OCI-LY3 (cell line): ENCODE results near the gene BEST3.

Source experiments
- H2AFZ ChIP-seq: fragments of 200-600, 300-600 bp; shearing (Covaris generic); 2 replicates; pipeline ENCODE4 v1.6.0; 2014; ENCODE audit warnings: antibody characterized with exemption, low read depth, low read length
- H3K27ac ChIP-seq: fragments of 200-600, 300-600 bp; sonication (generic); 2 replicates; pipeline ENCODE4 v1.5.1; 2014; ENCODE audit warnings: mild to moderate bottlenecking, low read length, moderate library complexity, mixed read lengths
- H3K27me3 ChIP-seq: fragments of 200-600, 300-600 bp; sonication (generic); 2 replicates; pipeline ENCODE4 v1.6.1; 2014; ENCODE audit warnings: low read depth, low read length, mixed read lengths
- H3K36me3 ChIP-seq: fragments of 200-600, 300-600 bp; sonication (generic); replicated peaks from 2 replicates; pipeline ENCODE3; 2014; ENCODE audit warnings: low read depth, low read length, mixed read lengths
- H3K4me1 ChIP-seq: fragments of 300-600, 200-600 bp; sonication (generic); 2 replicates; pipeline ENCODE4 v1.6.1; 2014; ENCODE audit warnings: low read length, mixed read lengths
- H3K4me2 ChIP-seq: fragments of 200-600, 300-600 bp; sonication (generic); 2 replicates; pipeline ENCODE4 v1.6.1; 2014; ENCODE audit warnings: low read length, mixed read lengths
- H3K4me3 ChIP-seq: fragments of 300-600, 200-600 bp; sonication (generic); 2 replicates; pipeline ENCODE4 v1.5.1; 2014; ENCODE audit warnings: antibody characterized with exemption, mild to moderate bottlenecking, low read length, moderate library complexity
- H3K79me2 ChIP-seq: fragments of 300-600, 200-600 bp; shearing (Covaris generic); 2 replicates; pipeline ENCODE4 v1.6.1; 2014; ENCODE audit warnings: mild to moderate bottlenecking, low read length, mixed read lengths
- H3K9ac ChIP-seq: fragments of 300-600, 200-600 bp; shearing (Covaris generic); 2 replicates; pipeline ENCODE4 v1.6.0; 2014; ENCODE audit warnings: mild to moderate bottlenecking, low read length, moderate library complexity
- H3K9me3 ChIP-seq: fragments of 200-600, 300-600 bp; shearing (Covaris generic); 2 replicates; pipeline ENCODE4 v1.6.1; 2014; ENCODE audit warnings: low read length, mixed read lengths; ENCODE audit not compliant: insufficient read depth
- H4K20me1 ChIP-seq: fragments of 200-600, 300-600 bp; sonication (generic); 2 replicates; pipeline ENCODE4 v1.6.1; 2016; ENCODE audit warnings: low read length, mixed read lengths; ENCODE audit not compliant: insufficient read depth
- EZH2phosphoT487 ChIP-seq: fragments of 200-600 bp; shearing (Covaris generic); IDR thresholded peaks from 2 replicates; pipeline ENCODE4 v1.6.1; 2018; ENCODE audit warnings: antibody characterized with exemption, mixed run types, low read depth
- TF ChIP-seq, protein P1 (sequence below): fragments of 200-600, 300-600 bp; sonication (generic); IDR thresholded peaks from 2 replicates; pipeline ENCODE4 v1.5.1; 2014; ENCODE audit warnings: antibody characterized with exemption, low read length, low read depth

The BEST3 gene

DNA sequence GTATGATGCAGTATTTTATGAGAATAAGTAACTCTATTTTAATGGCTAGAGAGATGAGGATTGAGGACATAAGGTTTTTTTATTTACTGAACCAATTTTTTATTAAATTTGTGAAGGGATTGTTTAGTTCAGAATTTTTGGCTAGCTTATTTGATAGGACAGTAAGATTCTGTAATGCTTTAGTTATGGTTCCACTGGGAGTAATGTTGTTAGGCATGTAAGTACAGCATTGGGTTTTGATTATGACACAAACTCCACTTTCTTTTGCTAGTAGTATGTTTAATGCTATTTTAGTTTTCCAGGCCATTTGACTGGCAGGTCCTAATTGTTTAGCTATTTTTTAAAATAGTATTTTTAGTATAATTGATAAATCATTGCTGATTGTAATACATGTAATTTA lies 54.6 kb downstream of the BEST3 start:
- Histone ChIP-seq H3K4me1 (no peaks in the 10 kb centered on the region; the same call in 1 of the 2 replicates), H3K4me3 (no peak overlapping the region), H3K4me2 (no peak overlapping the region), H3K27ac (no peak overlapping the region), H4K20me1 (no peaks in the 10 kb centered on the region), H3K79me2 (no peaks in the 10 kb centered on the region), H3K27me3 (no peaks in the 10 kb centered on the region), H3K9me3 (no peaks in the 10 kb centered on the region), H2AFZ (no peak overlapping the region), H3K9ac (no peak overlapping the region), H3K36me3 (no peaks in the 10 kb centered on the region)
- no peak for TF ChIP-seq EZH2phosphoT487
- TF ChIP-seq, protein P1, sequence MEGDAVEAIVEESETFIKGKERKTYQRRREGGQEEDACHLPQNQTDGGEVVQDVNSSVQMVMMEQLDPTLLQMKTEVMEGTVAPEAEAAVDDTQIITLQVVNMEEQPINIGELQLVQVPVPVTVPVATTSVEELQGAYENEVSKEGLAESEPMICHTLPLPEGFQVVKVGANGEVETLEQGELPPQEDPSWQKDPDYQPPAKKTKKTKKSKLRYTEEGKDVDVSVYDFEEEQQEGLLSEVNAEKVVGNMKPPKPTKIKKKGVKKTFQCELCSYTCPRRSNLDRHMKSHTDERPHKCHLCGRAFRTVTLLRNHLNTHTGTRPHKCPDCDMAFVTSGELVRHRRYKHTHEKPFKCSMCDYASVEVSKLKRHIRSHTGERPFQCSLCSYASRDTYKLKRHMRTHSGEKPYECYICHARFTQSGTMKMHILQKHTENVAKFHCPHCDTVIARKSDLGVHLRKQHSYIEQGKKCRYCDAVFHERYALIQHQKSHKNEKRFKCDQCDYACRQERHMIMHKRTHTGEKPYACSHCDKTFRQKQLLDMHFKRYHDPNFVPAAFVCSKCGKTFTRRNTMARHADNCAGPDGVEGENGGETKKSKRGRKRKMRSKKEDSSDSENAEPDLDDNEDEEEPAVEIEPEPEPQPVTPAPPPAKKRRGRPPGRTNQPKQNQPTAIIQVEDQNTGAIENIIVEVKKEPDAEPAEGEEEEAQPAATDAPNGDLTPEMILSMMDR = no peak

DNA sequence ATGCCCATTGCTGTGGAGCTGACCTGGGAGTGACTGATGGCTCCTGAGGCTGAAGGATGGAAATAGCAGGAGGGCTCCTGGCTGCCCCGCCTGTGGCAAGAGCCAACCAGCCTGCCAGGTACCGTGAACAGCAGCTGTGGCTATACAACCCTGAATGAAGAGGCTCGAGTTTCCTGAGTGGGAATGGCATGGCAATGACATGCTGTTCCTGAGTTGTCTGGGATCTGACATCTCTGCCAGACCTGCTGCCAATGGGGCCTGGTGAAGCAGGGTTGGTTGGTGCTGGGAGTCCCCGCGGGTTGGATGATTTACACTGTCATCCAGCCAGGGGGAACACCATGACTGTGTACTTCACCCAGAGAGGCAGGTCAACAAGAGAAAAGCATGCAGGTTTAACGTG lies 56.6 kb downstream of the BEST3 start:
- H3K27ac ChIP-seq = no peak overlapping the region
- H3K9me3 ChIP-seq = no peaks in the 10 kb centered on the region
- no peaks in the 10 kb centered on the region; the same call in 1 of the 2 replicates for H3K4me1 ChIP-seq
- no peak overlapping the region for H3K4me2 ChIP-seq
- H3K79me2 ChIP-seq = no peaks in the 10 kb centered on the region
- TF ChIP-seq, protein P1 = no peak
- no peak for TF ChIP-seq EZH2phosphoT487
- no peaks in the 10 kb centered on the region for H3K27me3 ChIP-seq
- no peak overlapping the region for H2AFZ ChIP-seq
- H3K36me3 ChIP-seq = no peaks in the 10 kb centered on the region
- no peaks in the 10 kb centered on the region for H4K20me1 ChIP-seq
- H3K9ac ChIP-seq = no peak overlapping the region
- no peak overlapping the region for H3K4me3 ChIP-seq

DNA sequence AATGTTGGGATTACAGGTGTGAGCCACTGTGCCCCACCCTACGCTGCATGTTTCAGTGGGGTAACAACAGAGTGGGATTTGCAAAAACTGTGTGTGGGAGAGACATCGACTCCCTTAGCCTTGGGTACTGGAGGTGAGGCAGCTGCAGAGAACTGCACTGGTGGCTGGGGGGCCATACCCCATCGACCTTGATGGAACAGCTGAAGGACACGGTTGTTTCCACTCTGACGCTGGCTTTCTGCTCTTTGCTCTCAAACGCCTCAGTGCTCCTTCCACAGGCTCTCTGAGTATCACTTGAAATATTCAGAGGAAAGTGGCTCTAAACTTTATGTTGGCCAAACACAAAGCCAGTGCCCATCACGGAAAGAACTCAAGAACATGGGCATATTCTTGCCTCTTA lies 57.6 kb downstream of the BEST3 start:
- TF ChIP-seq EZH2phosphoT487 = no peak
- TF ChIP-seq, protein P1 = no peak
- H3K79me2 ChIP-seq = no peaks in the 10 kb centered on the region
- no peaks in the 10 kb centered on the region for H4K20me1 ChIP-seq
- H3K4me2 ChIP-seq = no peak overlapping the region
- H2AFZ ChIP-seq = no peak overlapping the region
- no peak overlapping the region for H3K27ac ChIP-seq
- H3K4me3 ChIP-seq = no peak overlapping the region
- H3K9ac ChIP-seq = no peak overlapping the region
- no peaks in the 10 kb centered on the region for H3K36me3 ChIP-seq
- H3K4me1 ChIP-seq = no peaks in the 10 kb centered on the region; the same call in 1 of the 2 replicates
- no peaks in the 10 kb centered on the region for H3K9me3 ChIP-seq
- H3K27me3 ChIP-seq = no peaks in the 10 kb centered on the region

DNA sequence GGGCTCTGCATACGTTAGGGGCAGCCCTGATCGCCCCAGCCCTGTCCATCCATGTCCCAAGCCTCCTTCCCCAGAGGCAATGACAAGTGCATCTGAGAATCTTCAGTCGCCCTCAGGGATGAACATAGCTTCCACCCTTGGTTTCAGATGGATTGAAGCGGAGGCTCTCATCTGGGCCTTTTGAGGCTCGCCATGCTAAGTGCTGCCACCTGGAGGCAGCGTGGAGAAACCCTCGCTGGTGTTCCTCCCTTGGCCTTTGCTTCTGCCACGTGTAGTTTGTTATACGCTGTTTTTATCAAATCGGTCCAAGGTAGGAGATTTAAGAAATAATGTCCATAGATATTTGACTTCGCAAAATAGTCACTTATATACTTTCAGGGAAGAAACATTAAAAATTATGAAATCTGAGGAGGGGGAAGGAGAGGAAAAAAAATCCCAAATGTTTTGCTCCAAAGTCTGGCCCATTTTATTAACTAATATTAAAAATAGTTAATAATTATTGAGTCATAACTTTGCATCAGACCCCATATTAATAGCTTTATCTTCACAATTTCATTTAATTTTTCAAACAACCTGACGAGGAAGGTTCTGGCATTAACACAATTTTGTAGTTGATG lies 59.6 kb downstream of the BEST3 start:
- H3K27me3 ChIP-seq = no peaks in the 10 kb centered on the region

More for the DNA sequence above, 59.6 kb downstream of the BEST3 start:
- H2AFZ ChIP-seq = peak overlapping the region; percentile 80
- no peaks in the 10 kb centered on the region for H3K36me3 ChIP-seq
- peak overlapping the region; percentile 56 for H3K4me2 ChIP-seq
- no peak for TF ChIP-seq EZH2phosphoT487
- TF ChIP-seq, protein P1 = peak; percentile 93
- no peaks in the 10 kb centered on the region for H3K9me3 ChIP-seq
- H3K27ac ChIP-seq = no peak overlapping the region
- H3K79me2 ChIP-seq = no peaks in the 10 kb centered on the region
- H3K4me3 ChIP-seq = no peak overlapping the region
- no peak overlapping the region for H3K9ac ChIP-seq
- H3K4me1 ChIP-seq = no peaks in the 10 kb centered on the region; the same call in 1 of the 2 replicates
- no peaks in the 10 kb centered on the region for H4K20me1 ChIP-seq
